Mesothelial cell of epicardium (in vitro differentiated cells): ENCODE data around the gene BHLHA9. TPM values are rescaled to one million over a fixed set of nuclear protein-coding genes. Genes with fewer than 3 reads are reported as not detected.
A peak's percentile ranks its signal among the peaks of the same experiment; 100 is the strongest.

Experiments used
- DNase-seq, 2 experiments: peaks; one replicate each; pipeline ENCODE4 v3.0.0; 2021; ENCODE audit warnings: low spot score in 2 of 2; ENCODE audit not compliant: unreplicated experiment in 2 of 2
- H3K27ac Mint-ChIP-seq: 2 replicates; pipeline ENCODE4 v1.8.0; 2021; ENCODE audit warnings: mixed read lengths
- H3K27me3 Mint-ChIP-seq: 2 replicates; pipeline ENCODE4 v1.8.0; 2021; ENCODE audit warnings: low read depth, mixed read lengths
- H3K36me3 Mint-ChIP-seq: 2 replicates; pipeline ENCODE4 v1.8.0; 2021; ENCODE audit warnings: mixed read lengths
- H3K4me1 Mint-ChIP-seq: 2 replicates; pipeline ENCODE4 v1.8.0; 2021; ENCODE audit warnings: mixed read lengths
- H3K4me3 Mint-ChIP-seq: 2 replicates; pipeline ENCODE4 v1.8.0; 2021; ENCODE audit warnings: mild to moderate bottlenecking, moderate library complexity, mixed read lengths
- H3K9me3 Mint-ChIP-seq: 2 replicates; pipeline ENCODE4 v1.8.0; 2021; ENCODE audit warnings: mixed read lengths
- CTCF ChIP-seq: fragments of 200-600 bp; sonication (generic); IDR thresholded peaks from one replicate; pipeline ENCODE4 v1.5.0; 2021; ENCODE audit warnings: antibody characterized with exemption; ENCODE audit not compliant: unreplicated experiment
- total RNA-seq: library from RNA; stranded (reverse); gene quantifications from 3 replicates; pipeline ENCODE4 v1.2.1, GENCODE V29; 2021

Gene BHLHA9
- not detected in 3 replicates for total RNA-seq

GRCh38 chr17:1270210-1271029 lies at the start of gene BHLHA9:
Gene BHLHA9 (plus strand): TSS chr17:1270444. CDS start chr17:1270564, 120 bp downstream.
- Mint-ChIP-seq H3K36me3 (no peaks in the 10 kb centered on the region), H3K27ac (no peak within 1 kb of the TSS), H3K4me1 (peaks cover 10% of the 10 kb centered on the region), H3K4me3 (peak within 1 kb of the TSS; percentile 90), H3K27me3 (peaks cover 7% of the 10 kb centered on the region), H3K9me3 (no peaks in the 10 kb centered on the region)
- TF ChIP-seq CTCF, result no peak
- DNase-seq, result no peak

- peaks cover 59% of the 10 kb centered on the region for H3K27me3 Mint-ChIP-seq
- no peaks in the 10 kb centered on the region for H3K36me3 Mint-ChIP-seq
- no peaks in the 10 kb centered on the region for H3K4me1 Mint-ChIP-seq
- TF ChIP-seq CTCF, result no peak
- no peak for DNase-seq
- H3K4me3 Mint-ChIP-seq, result no peak overlapping the region
- peaks cover 4% of the 10 kb centered on the region for H3K9me3 Mint-ChIP-seq
- H3K27ac Mint-ChIP-seq, result no peak overlapping the region
These were observed 49.0 kb upstream of the BHLHA9 start for GRCh38 chr17:1221209-1221608.

GRCh38 chr17:1222321-1222720 lies 47.9 kb upstream of the BHLHA9 start:
- Mint-ChIP-seq H3K27ac (no peak overlapping the region), H3K9me3 (peaks cover 4% of the 10 kb centered on the region), H3K4me1 (no peaks in the 10 kb centered on the region), H3K27me3 (peaks cover 64% of the 10 kb centered on the region), H3K36me3 (no peaks in the 10 kb centered on the region), H3K4me3 (no peak overlapping the region)
- no peak for DNase-seq
- TF ChIP-seq CTCF, result no peak

GRCh38 chr17:1223662-1224061 lies 46.6 kb upstream of the BHLHA9 start:
- Mint-ChIP-seq H3K4me1 (peaks cover 6% of the 10 kb centered on the region), H3K27ac (no peak overlapping the region), H3K4me3 (no peak overlapping the region), H3K36me3 (no peaks in the 10 kb centered on the region), H3K9me3 (peaks cover 4% of the 10 kb centered on the region), H3K27me3 (peaks cover 69% of the 10 kb centered on the region)
- no peak for DNase-seq
- no peak for TF ChIP-seq CTCF

GRCh38 chr17:1224330-1224729 lies 45.9 kb upstream of the BHLHA9 start:
- no peak for TF ChIP-seq CTCF
- Mint-ChIP-seq H3K27ac (no peak overlapping the region), H3K4me3 (no peak overlapping the region), H3K9me3 (peaks cover 4% of the 10 kb centered on the region), H3K4me1 (peaks cover 6% of the 10 kb centered on the region), H3K36me3 (no peaks in the 10 kb centered on the region), H3K27me3 (peaks cover 66% of the 10 kb centered on the region)
- DNase-seq, result no peak
